ENCODE results near the gene NAGS.
"Not testable (repeated sequence)": the region's sequence is repeated elsewhere in the genome, so short reads cannot be mapped to it uniquely, and the experiment has no call there.

Gene NAGS

DNA sequence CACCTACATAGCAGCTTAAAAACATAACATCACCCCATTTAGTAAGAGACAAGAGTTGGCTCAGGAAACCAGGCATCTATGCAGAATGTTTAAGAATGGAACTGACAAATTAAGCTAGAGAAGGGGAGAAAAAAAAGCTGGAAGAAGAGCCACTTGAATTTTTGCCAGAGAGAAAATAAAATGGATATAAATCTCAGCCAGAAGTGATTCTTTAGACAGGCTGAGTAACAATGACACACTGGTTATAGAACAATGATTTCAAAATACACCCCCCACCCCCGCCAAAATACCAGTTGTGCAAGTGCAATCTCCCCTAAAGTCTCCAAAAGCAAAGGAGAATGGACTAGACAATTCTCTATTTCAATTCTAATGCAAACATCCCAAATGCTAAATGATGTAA is 39.6 kb downstream of the NAGS start:
- no peak for DNase-seq

DNA sequence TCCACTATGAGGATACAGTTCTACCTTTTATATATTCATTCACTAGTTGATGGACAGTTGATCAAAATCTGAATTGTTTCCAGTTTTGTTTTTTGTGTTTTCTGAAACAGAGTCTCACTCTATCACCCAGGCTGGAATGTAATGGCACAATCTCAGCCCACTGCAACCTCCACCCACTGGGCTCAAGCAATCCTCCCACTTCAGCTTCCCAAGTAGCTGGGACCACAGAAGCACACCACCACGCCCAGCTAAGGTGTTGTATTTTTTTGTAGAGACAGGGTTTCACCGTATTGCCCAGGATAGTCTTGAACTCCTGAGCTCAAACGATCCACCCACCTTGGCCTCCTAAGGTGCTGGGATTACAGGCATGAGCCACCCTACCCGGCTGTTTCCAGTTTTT is 41.1 kb downstream of the NAGS start:
- no peak for DNase-seq

GRCh38 chr17:44046893-44047292 is 42.5 kb downstream of the NAGS start:
- DNase-seq = not testable (repeated sequence)

DNA sequence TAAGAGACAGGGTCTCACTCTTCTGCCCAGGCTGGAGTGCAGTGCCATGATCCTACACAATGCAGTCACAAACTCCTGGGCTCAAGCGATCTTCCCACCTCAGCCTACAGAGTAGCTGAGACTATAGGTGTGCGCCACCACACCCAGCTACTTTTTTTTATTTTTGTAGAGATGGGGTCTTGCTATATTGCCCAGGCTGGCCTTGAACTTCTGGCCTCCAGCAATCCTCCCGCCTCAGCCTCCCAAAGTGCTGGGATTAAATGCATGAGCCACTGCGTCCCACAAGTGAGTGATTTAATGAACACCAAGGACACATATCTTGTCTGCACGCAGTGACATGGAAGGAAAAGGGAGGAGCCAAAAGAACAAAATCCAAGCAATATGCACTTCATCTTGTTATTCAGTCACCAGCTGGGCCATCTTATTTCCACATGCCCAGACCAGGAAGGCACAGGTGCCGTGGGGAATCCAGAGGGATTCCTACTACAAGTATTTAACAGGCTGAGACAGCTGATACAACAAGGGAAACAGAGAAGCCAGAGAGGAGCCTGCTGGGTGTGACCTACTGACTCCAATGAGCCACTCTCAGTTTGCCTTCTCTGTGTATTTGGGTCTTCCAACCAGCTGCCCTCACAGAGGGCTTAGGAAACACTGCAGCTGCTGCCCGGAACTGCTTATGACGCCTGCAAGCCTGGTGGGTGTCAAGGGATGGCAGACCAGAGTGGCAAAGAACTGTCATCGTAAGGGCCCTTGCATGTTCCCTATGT is 45.1 kb downstream of the NAGS start:
- no peak for DNase-seq

GRCh38 chr17:44053125-44053872 is 48.9 kb downstream of the NAGS start:
- DNase-seq = no peak

Measured in activated CD4-positive, alpha-beta T cell treated with anti-CD3 and anti-CD28 coated beads for 48 hours (primary cell).